Cardiac fibroblast (primary cell): ENCODE data around the gene ANLN.
"Not testable (repeated sequence)": the region's sequence is repeated elsewhere in the genome, so short reads cannot be mapped to it uniquely, and the experiment has no call there.

Source experiments
- DNase-seq, 2 donors: peaks; one replicate each; pipeline versions ENCODE4 v3.0.0 to v3.0.0-alpha.2; 2010; ENCODE audit warnings: low read depth in 2 of 2
- H3K4me3 ChIP-seq, 2 donors: replicated peaks in 1 of 2; 1 replicate in 1 of 2; 2 replicates in 1 of 2; pipeline ENCODE4 v1.5.1; 2011; ENCODE audit warnings: low read depth in 2 of 2, low read length in 2 of 2, mild to moderate bottlenecking in 2 of 2, moderate library complexity in 1 of 2
- CTCF ChIP-seq: IDR thresholded peaks from one replicate; pipeline ENCODE4 v1.5.1; 2011; ENCODE audit warnings: low read depth, mild to moderate bottlenecking, low read length, inconsistent platforms

Gene ANLN

GRCh38 chr7:36496576-36496975 lies 106.9 kb downstream of the ANLN start:
- H3K4me3 ChIP-seq = no peak overlapping the region
- no peak for DNase-seq
- TF ChIP-seq CTCF = no peak

- not testable (repeated sequence) for H3K4me3 ChIP-seq, DNase-seq
These were observed 107.5 kb downstream of the ANLN start for GRCh38 chr7:36497176-36497575.

GRCh38 chr7:36497775-36498174 lies 108.1 kb downstream of the ANLN start:
- DNase-seq = no peak
- H3K4me3 ChIP-seq = no peak overlapping the region

More at GRCh38 chr7:36497775-36498174, 108.1 kb downstream of the ANLN start:
- no peak for TF ChIP-seq CTCF
